Smooth muscle cell (in vitro differentiated cells): Measurements from ENCODE around the gene RNU6-9. TPM values are rescaled to one million over a fixed set of nuclear protein-coding genes. Genes with fewer than 3 reads are reported as not detected.
A peak's percentile ranks its signal among the peaks of the same experiment; 100 is the strongest.

Source experiments
- DNase-seq: peaks from one replicate; lab custom pipeline; 2025; ENCODE audit not compliant: unreplicated experiment; lab: John Stamatoyannopoulos, UW
- H2AFZ ChIP-seq: fragments of 200-600 bp; sonication (generic); 2 replicates; pipeline ENCODE4 v1.6.0; 2016; ENCODE audit warnings: antibody characterized with exemption, low read depth, mild to moderate bottlenecking
- H3F3A ChIP-seq: fragments of 200-600 bp; sonication (generic); 2 replicates; pipeline ENCODE4 v1.6.0; 2017; ENCODE audit warnings: antibody characterized with exemption, low read depth
- H3K27ac ChIP-seq: fragments of 200-600 bp; sonication (generic); 2 replicates; pipeline ENCODE4 v1.5.1; 2016; ENCODE audit warnings: low read depth, mild to moderate bottlenecking
- H3K27me3 ChIP-seq: fragments of 200-600 bp; sonication (generic); 2 replicates; pipeline ENCODE4 v1.6.1; 2016; ENCODE audit warnings: low read depth, mild to moderate bottlenecking
- H3K36me3 ChIP-seq: fragments of 200-600 bp; sonication (generic); 2 replicates; pipeline ENCODE4 v1.5.1; 2016; ENCODE audit warnings: low read depth
- H3K4me1 ChIP-seq: fragments of 200-600 bp; sonication (generic); 2 replicates; pipeline ENCODE4 v1.5.1; 2016; ENCODE audit warnings: low read depth
- H3K4me2 ChIP-seq: fragments of 200-600 bp; sonication (generic); 2 replicates; pipeline ENCODE4 v1.6.0; 2016; ENCODE audit warnings: mild to moderate bottlenecking
- H3K4me3 ChIP-seq: fragments of 200-600 bp; sonication (generic); 2 replicates; pipeline ENCODE4 v1.5.1; 2016; ENCODE audit warnings: mild to moderate bottlenecking
- H3K79me2 ChIP-seq: fragments of 200-600 bp; sonication (generic); 2 replicates; pipeline ENCODE4 v1.6.0; 2016; ENCODE audit warnings: low read depth, mild to moderate bottlenecking
- H3K9ac ChIP-seq: fragments of 200-600 bp; sonication (generic); 2 replicates; pipeline ENCODE4 v1.6.0; 2016; ENCODE audit warnings: low read depth
- H3K9me3 ChIP-seq: fragments of 200-600 bp; sonication (generic); replicated peaks from 2 replicates; pipeline ENCODE4 v1.5.1; 2016; ENCODE audit warnings: low read depth
- H4K20me1 ChIP-seq: fragments of 200-600 bp; sonication (generic); 2 replicates; pipeline ENCODE4 v1.6.0; 2016; ENCODE audit warnings: low read depth
- WGBS: methylation state at CpG from one replicate; pipeline ENCODE4 v1.1.7; 2016; ENCODE audit warnings: low lambda C conversion rate; 5-methylcytosine and 5-hydroxymethylcytosine counted together
- polyA plus RNA-seq: library from polyadenylated mRNA; unstranded; fragments of >200 nt; fragmentation: Nextera tagmentation; extraction: Ambion mirVana; gene quantifications from 2 replicates; pipeline ENCODE4 v1.2.1, GENCODE V29; 2016
- total RNA-seq: library from RNA; depleted of rRNA; stranded (reverse); fragments of >200 nt; gene quantifications from 2 replicates; pipeline ENCODE4 v1.2.3, GENCODE V29; 2014
- TF ChIP-seq, protein P1 (sequence below): fragments of 200-600 bp; sonication (generic); IDR thresholded peaks from 2 replicates; pipeline ENCODE4 v1.5.1; 2017; ENCODE audit warnings: borderline replicate concordance, mild to moderate bottlenecking, antibody characterized with exemption; ENCODE audit not compliant: insufficient read depth, poor library complexity, severe bottlenecking

RNU6-9 gene
- total RNA-seq (not detected in 2 replicates), polyA plus RNA-seq (not detected in 2 replicates)

DNA sequence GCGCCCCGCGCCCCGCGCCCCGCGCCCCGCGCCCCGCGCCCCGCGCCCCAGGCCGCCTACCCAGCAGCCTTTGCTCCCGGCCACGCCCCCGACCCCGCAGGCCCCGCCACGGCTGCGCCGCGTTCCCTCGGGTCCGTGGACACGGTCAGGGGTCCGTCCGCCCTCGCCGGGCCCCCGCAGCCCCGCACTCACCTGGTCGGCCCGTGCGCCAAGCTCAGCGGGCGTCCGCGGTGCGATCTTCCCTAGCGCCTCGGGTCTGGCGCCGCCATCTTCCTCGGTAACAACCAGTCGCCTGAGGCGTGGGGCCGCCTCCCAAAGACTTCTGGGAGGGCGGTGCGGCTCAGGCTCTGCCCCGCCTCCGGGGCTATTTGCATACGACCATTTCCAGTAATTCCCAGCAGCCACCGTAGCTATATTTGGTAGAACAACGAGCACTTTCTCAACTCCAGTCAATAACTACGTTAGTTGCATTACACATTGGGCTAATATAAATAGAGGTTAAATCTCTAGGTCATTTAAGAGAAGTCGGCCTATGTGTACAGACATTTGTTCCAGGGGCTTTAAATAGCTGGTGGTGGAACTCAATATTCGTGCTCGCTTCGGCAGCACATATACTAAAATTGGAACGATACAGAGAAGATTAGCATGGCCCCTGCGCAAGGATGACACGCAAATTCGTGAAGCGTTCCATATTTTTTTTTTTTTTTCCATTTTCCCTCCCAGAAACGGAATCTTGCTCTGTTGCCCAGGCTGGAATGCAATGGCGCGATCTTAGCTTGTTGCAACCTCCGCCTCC, at the start of gene RNU6-9, which contains the start of gene MED16:
Gene RNU6-9, plus strand, starts transcription at position 591 of the 796 bp plus-strand sequence.
Gene MED16, minus strand, starts transcription at position 294 of the 796 bp plus-strand sequence. CDS start 2,056 bp downstream, outside the sequence.
- H3K4me3 ChIP-seq, result peak within 1 kb of the TSS; percentile 97
- WGBS, result 2% methylated on average over 39 of the region's 69 CpGs
- peak within 1 kb of the TSS; percentile 96 for H3K27ac ChIP-seq
- H3F3A ChIP-seq, result peaks cover 5% of the 10 kb centered on the region
- no peaks in the 10 kb centered on the region for H3K4me1 ChIP-seq
- peak within 1 kb of the TSS; percentile 94 for H2AFZ ChIP-seq
- H3K4me2 ChIP-seq, result peak within 1 kb of the TSS; percentile 97
- H3K27me3 ChIP-seq, result no peaks in the 10 kb centered on the region
- DNase-seq, result peak; percentile 75
- H3K36me3 ChIP-seq, result no peaks in the 10 kb centered on the region
- peaks cover 8% of the 10 kb centered on the region for H4K20me1 ChIP-seq
- TF ChIP-seq, protein P1, sequence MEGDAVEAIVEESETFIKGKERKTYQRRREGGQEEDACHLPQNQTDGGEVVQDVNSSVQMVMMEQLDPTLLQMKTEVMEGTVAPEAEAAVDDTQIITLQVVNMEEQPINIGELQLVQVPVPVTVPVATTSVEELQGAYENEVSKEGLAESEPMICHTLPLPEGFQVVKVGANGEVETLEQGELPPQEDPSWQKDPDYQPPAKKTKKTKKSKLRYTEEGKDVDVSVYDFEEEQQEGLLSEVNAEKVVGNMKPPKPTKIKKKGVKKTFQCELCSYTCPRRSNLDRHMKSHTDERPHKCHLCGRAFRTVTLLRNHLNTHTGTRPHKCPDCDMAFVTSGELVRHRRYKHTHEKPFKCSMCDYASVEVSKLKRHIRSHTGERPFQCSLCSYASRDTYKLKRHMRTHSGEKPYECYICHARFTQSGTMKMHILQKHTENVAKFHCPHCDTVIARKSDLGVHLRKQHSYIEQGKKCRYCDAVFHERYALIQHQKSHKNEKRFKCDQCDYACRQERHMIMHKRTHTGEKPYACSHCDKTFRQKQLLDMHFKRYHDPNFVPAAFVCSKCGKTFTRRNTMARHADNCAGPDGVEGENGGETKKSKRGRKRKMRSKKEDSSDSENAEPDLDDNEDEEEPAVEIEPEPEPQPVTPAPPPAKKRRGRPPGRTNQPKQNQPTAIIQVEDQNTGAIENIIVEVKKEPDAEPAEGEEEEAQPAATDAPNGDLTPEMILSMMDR, result no peak
- peak within 1 kb of the TSS; percentile 95 for H3K9ac ChIP-seq
- no peaks in the 10 kb centered on the region for H3K9me3 ChIP-seq
- peaks cover 16% of the 10 kb centered on the region for H3K79me2 ChIP-seq

DNA sequence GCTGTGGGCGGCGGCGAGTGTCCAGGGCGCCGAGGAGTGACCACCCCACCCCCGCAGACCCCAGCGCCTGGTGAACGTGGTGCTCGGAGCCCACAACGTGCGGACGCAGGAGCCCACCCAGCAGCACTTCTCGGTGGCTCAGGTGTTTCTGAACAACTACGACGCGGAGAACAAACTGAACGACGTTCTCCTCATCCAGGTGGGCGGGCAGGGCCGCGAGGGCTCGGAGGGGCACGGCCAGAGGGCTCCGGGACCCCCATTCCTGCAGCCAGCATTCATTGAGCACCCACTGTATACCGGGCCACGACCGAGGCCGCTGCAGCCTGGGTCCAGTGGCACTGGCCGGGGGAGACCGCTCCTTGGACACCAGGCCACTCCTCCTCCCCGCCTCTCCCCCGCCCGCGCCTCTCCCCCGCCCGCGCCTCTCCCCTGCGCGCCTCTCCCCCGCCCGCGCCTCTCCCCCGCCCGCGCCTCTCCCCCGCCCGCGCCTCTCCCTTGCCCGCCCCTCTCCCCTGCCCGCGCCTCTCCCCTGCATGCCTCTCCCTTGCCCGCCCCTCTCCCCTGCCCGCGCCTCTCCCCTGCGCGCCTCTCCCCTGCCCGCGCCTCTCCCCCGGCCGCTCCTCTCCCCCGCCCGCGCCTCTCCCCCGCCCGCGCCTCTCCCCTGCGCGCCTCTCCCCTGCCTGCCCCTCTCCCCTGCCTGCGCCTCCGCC, 49.3 kb upstream of the RNU6-9 start:
- TF ChIP-seq, protein P1, result no peak
- Histone ChIP-seq H3K27ac (no peak overlapping the region), H3K9ac (no peak overlapping the region), H2AFZ (no peak overlapping the region), H3K27me3 (peaks cover 25% of the 10 kb centered on the region), H3K4me3 (no peak overlapping the region), H3F3A (no peaks in the 10 kb centered on the region), H3K9me3 (no peaks in the 10 kb centered on the region), H3K4me2 (peak overlapping the region; percentile 54), H3K36me3 (no peaks in the 10 kb centered on the region), H3K4me1 (no peaks in the 10 kb centered on the region), H4K20me1 (no peaks in the 10 kb centered on the region), H3K79me2 (no peaks in the 10 kb centered on the region)
- WGBS, result 44% methylated on average over 17 of the region's 70 CpGs
- DNase-seq, result no peak

DNA sequence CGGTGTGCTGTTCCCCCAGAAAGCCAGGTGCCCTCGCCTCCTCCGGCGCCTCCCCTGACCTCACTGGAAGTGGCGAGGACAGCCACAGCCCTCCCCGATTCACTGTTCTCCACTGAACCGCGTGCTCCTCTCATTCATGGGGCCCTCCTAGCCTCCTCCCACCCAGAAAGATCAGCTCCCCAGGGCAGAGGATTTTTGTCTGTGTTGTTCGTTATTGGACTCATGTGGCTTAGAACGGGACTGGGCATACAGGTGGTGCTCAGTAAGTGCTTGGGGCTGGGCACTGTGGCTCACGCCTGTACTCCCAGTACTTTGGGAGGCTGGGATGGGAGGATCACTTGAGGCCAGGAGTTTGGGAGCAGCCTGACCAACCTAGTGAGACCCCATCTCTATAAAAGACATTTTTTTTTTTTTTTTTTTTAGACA, 48.7 kb upstream of the RNU6-9 start:
- Histone ChIP-seq H3F3A (no peaks in the 10 kb centered on the region), H3K4me1 (no peaks in the 10 kb centered on the region), H3K27me3 (peaks cover 25% of the 10 kb centered on the region), H3K9ac (no peak overlapping the region), H3K4me2 (no peak overlapping the region), H2AFZ (no peak overlapping the region), H3K36me3 (no peaks in the 10 kb centered on the region), H4K20me1 (no peaks in the 10 kb centered on the region), H3K79me2 (no peaks in the 10 kb centered on the region), H3K4me3 (no peak overlapping the region), H3K27ac (no peak overlapping the region), H3K9me3 (no peaks in the 10 kb centered on the region)
- WGBS, result 79% methylated on average over 7 of the region's 11 CpGs
- TF ChIP-seq, protein P1, result no peak
- no peak for DNase-seq
